ENCODE measurements around the gene SH2D3C.

Gene SH2D3C

DNA sequence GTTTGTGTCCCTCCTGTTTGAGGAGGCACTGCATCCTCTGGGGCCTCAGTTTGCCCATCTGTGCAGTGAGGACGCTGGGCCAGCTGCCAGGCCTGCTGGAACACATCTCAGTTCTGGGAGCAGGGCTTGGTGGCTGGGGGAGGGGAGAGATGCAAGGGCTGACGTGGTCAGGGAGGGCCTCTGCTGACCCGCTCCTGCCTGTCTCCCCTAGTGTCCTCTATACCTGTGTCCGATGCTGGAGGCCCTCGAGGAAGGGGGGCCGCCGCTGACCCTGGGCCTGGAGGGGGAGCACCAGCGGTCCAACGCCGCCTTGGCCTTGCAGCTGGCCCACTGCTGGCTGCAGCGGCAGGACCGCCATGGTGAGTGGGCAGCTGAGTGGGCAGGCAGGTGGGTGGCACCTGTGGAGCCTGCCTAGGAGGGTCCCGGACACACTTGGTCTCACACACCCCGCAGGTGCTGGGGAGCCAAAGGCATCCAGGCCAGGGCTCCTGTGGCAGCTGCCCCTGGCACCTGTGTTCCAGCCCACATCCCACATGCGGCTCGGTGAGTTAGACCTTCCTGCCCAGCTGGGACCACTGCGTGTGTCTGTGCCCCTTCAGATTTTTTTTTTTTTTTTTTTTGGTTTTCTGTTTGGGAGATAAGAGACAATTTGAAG is 30.0 kb upstream of the SH2D3C start:
- DNase-seq, result no peak

DNA sequence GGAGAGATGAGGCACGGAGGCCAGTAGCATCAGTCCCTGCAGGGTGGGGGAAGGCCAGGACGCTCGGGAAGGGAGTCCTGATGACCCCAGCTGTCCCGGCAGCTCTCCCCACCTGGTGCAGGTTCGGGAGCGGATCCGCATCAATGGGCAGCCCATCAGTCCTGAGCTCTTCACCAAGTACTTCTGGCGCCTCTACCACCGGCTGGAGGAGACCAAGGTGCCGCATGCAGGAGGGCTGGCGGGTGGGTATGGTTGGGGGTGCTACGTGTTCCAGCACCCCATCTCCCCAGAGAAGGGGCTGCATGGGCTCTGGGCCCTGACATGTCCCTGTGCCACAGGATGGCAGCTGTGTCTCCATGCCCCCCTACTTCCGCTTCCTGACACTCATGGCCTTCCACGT is 28.4 kb upstream of the SH2D3C start:
- no peak for DNase-seq

DNA sequence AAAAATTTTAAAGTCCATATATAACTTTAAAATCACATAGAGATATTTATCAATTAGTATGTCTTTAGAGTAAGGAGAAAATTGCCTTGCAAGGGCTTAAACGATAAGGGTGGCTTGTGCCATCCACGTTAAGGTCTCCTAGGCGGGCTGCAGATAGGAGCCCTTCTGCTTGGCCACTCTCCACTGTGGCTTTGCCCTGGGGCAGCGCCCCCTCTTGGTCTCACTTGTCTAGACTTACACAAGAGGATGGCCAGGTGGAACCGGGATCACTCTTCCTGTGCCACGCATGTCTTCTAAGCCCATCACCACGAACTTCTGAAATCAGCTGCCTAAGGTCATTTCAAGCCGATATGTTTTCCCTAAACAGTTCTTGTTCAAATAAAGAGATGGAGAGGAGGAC is 27.2 kb upstream of the SH2D3C start:
- peak; percentile 47 for DNase-seq

DNA sequence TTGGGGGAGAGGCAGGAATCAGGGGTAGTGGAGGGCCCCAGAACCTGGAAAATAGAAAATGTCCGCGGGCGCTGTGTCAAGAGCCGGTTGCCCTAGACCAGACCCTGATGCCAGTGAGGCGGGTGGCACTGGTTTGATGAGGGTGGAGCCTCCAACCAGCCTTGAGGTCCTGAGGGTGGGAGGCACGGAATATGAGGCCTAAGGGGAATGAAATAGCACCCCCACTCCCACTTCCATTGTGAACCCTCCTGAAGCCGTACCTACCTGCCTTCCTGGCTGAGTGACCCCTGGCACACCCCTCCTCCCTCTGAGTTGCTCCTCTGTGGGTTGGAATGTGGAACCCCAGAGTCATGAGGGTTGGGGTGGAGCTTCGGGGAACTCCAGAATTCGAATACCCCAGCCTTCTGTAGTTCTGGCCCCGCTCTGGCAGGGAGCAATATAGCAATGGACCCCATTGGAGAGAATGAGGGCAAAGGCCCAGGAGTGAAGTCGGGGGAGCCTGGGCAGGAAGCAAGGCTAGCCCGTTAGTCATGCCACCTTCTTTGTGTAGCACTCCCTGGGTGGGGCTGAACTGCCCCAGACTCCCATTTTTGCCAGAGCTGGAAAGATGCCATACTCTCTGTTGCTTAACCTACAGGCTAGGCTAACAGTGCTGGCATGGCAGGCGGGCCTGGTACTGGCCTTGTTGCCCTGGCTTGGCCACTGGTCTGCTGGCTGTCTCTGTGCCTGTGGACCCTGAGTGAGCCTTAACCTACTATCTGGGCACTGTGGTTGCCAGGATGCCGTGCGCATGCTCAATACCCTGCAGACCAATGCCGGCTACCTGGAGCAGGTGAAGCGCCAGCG is 25.3 kb upstream of the SH2D3C start:
- DNase-seq, result no peak

DNA sequence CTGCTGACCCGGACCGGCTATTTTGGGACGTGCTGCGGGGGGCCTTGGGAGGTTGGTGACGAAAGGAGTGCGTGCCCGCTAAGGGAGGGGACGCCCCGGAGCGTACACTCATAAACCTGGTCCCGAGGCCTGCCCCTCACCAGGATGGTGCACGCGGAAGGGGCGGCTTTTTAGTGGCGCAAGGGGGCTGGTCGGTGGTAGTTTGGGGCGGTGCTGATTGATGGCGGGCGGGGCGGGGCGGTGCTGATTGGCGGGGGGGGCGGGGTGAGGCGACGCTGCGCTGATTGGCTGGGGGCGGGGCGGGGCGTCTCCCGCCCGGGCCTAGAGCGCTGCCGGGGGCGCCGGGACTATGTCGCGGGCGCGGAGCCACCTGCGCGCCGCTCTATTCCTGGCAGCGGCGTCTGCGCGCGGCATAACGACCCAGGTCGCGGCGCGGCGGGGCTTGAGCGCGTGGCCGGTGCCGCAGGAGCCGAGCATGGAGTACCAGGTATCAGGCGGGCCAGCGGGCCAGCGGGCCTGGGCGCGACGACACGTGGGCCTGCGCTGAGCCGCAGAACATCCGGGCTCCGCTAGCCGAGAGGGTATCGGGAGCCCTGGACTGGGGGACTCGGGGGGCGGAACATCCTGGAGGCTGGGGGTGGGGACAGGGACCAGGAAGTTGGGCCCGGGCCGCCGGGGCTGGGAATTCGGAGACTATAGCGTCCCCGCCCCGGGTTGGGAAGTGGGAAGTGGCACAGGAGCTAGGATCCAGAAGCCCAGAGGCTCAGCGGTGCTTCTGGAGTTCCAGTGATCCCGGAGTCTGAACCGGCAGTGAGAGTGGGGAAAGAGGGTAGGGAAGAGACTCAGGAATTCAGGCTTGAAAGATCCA is 24.3 kb upstream of the SH2D3C start, which contains the start of gene FPGS:
TSS of gene FPGS (plus strand) at position 307 of the 868 bp plus-strand sequence. CDS start at position 350, 43 bp downstream.
- DNase-seq, result peak; percentile 86

DNA sequence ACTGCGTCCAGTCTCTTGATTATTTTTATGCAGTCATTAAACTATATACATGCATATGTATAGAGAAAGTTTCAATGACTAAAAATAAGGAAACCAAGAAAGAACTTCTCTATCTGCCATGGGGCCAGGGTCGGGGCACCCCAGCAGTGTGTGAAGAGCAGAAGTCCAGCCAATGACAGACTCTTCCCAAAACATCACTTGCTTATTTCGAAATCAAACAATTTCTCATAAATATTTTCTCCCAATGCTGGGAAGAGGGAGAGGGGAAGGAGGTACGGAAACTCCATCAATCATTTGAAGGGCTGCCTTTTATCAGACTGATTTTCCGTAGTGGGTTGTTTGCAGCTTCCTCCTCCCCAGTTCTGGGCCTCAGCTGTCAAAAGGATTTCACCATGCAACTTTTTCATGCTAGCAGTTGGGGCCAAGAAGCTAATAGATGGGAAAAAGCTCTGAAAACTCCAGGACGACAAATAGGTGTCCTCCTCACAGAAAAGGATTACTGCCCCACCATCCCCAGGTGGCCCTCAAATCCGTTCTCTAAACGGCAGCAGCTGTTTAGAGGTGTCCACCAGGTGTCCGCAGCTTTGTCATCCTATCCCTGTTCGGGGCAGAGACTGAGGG is 23.6 kb upstream of the SH2D3C start:
- DNase-seq, result no peak

DNA sequence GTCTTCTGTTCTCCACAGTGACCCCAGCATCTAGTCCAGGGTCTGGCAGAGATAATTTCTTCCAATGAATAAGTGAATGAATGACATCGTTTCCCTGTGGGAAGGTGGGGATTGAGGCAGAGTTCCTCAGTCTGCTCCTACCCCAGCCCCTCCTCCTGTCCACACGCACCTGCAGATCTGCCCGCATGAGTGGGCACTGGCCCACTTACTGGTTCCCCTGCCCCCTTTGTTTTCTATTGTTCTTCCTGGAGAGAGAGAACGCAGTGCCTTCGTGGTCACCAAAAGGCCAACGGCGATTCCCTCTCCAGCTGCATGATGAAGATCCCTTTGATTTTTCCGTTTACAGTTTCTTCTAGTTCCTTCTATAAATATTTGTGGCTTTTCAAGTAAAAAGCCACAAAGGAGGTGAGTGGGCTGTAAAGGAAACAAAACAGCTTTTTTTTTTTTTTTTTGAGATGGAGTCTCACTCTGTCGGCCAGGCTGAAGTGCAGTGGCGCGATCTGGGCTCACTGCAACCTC is 18.4 kb upstream of the SH2D3C start:
- no peak for DNase-seq

DNA sequence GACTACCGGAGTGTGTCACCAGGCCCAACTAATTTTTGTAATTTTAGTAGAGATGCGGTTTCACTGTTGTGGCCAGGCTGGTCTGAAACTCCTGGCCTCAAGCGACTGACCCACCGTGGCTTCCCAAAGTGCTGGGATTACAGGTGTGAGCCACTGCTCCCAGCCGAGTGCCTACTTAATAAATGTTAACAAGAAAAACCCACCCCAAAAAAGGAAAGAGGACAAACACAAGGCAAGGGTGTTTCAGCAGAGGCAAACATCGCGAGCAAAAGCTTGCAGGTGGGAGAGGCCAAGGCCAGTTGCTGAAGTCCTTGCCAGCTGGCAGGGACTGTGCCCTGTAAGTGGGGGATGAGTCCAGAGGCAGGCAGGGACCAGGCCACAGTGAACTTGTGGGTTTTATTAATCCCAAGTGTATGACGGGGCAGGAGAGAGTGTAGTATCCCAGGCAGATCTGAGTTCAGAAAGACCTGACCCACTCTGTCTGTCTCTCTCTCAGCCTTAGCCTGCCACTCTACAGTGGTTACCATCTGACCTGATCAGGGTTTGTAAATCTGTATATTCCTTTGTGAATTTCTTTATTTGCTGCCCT is 17.9 kb upstream of the SH2D3C start:
- DNase-seq, result no peak

DNA sequence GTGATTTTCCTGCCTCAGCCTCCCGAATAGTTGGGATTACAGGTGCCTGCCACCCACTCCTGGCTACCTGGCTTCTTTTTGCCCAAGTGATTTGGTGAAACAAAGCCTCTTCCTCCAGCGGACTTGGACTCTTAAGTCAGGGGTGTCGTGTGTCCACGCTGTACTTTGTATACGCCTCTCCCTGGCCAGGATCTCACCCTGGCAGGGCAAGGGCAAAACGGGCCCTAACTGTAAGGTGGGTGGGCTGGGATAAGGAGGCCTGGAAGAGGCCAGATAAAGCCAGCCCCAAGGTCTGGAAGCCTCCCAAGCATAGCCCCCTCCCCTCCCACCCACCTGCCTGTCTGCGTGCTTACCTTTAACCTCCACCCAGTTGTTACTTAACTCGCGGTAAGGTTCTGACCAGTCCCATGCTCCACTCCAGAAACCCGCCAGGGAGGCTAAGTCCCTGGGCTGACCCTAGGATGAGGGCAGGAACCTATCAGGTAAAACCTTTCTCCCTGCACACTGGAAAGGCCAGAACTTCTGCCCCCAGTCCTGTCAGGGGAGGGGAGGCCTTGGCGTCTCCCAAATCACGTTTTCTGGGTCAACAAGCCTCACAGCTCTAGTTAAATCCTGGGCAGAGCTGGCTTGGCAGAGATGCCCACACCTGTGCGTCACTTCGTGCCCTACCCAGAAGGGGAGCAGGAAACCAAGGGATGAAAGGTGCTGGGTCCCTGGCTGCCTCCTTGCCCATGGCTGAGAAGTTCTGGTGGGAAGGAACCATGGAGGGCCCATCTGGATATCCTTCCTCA is 15.7 kb upstream of the SH2D3C start:
- DNase-seq, result no peak

DNA sequence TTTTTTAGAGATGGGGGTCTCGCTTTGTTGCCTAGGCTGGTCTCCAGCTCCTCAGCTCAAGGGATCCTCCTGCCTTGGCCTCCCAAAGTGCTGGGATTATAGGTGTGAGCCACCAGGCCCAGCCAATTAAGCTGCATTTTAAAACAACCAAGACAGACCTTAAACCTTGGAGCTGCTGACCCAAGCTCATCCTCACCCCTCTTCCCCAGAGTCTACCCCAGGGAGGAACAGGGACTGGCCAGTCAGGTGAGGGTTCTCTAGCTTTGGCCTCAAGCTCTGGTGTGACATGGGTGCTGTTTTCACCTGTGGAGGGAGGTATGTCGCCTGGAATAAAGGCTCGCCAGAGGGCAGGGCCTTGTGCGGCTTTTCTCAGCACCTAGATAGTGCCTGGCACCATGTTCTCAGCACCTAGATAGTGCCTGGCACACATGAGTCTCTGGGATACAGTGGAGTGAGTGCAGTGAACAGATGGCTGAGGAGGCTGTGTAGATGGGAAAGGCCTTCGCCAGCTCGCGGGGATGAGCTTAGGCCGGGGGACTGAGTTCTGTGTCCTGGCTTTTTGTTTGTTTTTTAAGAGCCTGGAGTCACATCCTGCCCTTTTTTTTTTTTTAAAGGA is 14.7 kb upstream of the SH2D3C start:
- no peak for DNase-seq

DNA sequence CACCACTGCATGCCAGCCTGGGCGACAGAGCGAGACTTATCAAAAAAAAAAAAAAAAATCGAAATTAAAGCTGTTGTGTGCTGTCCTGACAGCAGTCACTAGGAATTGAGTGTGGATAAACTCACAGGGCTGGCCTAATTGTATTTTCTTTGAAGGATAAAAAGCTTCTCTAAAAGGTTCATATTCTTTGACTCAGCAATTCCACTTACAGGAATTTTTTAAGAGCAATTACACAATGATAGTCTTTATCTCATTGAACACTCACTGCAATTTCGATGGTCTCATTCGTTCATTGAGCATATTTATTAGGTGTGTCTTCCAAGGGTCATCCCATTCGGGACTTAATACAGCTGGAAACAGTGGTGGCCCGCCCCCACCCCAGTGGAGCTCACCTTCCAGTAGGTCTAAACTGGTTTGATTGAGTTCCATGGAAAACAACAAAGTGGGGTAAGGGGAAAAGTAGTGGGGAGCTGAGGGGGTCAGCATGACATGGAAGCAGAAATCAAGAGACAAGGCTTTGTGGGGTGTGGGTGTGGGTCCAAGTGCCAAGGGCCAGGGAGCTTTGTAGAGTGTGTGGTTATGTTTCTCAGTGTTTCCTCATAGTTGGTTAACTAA is 14.1 kb upstream of the SH2D3C start:
- no peak for DNase-seq

DNA sequence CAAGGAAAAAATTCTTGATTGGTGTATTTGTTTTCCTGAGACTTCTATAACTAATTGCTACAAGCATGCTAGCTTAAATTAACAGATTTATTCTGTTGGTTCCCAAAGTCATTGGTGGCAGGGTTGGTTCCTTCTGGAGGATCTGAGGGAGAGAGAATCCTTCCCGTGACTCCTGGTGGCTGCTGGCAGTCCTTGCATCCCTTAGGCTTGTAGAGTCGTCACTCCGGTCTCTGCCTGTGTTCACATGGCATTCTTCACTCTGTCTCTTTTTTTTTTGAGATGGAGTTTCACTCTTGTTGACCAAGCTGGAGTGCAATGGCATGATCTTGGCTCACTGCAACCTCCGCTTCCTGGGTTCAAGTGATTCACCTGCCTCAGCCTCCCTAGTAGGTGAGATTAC is 12.6 kb upstream of the SH2D3C start:
- DNase-seq, result no peak

DNA sequence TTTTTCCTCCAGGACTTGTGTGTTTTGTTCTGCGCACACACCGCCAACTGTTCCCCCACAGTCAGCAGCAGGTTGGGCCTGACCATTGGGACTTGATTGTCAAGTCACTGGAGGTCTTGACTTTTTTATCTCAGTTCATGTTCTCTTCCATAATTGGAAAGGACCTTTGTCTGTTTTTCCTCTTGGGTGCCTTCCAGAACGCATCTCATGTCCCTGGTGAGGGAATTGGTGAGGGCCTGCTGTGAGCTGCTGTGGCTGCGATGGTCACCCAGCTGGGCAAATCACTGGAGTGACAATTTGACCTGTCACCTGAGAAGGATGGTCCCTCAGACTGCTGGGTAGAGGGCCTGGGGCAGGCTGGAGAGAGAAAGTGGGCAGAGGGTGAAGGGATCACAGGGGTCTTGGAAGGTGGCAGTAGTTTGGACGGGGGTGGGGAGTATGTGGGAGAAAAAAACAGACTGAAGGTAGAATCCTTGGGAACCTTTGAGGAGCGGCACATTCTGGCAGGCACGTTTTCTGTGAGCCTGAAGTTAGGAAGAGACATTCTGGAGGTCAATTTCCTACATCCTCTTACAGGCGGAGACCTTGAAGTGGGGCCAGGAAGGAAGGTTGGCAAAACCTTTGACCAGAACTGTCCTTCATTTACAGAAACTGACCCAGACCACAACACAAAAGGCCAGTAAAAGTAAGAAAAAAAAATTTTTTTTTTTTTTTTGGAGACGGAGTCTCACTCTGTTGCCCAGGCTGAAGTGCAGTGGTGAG is 11.8 kb upstream of the SH2D3C start:
- no peak for DNase-seq

DNA sequence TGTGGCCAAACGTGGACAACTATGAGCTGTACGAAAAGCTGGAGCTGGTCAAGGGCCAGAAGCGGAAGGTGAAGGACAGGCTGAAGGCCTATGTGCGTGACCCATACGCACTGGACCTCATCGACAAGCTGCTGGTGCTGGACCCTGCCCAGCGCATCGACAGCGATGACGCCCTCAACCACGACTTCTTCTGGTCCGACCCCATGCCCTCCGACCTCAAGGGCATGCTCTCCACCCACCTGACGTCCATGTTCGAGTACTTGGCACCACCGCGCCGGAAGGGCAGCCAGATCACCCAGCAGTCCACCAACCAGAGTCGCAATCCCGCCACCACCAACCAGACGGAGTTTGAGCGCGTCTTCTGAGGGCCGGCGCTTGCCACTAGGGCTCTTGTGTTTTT is 10.7 kb upstream of the SH2D3C start:
- DNase-seq, result no peak

DNA sequence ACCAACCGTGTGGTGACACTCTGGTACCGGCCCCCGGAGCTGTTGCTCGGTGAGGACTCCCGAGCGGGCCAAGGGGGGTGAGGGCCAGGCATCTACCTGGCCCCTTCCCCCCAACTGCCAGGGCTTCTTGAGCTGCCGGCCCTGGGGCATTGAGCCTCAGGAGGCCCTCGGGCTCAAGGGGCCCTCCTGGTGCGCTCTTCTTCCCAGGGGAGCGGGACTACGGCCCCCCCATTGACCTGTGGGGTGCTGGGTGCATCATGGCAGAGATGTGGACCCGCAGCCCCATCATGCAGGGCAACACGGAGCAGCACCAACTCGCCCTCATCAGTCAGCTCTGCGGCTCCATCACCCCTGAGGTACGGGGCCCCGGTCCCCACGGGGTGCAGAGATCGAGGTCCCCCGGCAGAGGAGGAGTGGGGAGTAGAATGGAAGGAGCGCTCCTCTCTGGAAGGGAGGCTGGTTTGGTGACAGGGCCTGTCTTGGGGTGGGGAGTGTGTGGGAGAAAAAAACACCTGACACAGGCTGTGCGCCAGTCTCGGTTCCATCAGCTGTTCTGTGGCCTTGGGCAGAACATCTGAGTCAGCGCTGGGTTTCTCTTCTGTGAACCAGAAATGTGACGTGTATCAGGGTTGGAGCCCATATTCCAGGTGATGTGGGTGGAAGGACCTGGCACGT is 10.0 kb upstream of the SH2D3C start:
- no peak for DNase-seq

DNA sequence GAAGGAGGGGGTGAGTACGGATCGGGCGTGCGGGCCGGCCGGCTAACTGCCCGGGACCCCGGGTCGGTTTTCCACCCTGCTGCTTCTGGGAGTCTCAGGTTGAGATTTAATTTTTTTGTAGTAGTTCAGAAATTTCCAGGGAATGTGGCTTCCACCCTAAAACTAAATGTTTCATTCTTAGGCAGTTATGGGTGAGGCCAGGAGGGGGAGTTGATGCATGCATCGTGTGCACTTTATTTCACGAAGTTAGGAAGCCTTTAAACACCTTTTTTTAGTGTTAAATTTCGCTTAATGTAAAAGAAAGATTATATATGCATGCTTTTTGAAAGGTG is 8.3 kb upstream of the SH2D3C start:
- no peak for DNase-seq

DNA sequence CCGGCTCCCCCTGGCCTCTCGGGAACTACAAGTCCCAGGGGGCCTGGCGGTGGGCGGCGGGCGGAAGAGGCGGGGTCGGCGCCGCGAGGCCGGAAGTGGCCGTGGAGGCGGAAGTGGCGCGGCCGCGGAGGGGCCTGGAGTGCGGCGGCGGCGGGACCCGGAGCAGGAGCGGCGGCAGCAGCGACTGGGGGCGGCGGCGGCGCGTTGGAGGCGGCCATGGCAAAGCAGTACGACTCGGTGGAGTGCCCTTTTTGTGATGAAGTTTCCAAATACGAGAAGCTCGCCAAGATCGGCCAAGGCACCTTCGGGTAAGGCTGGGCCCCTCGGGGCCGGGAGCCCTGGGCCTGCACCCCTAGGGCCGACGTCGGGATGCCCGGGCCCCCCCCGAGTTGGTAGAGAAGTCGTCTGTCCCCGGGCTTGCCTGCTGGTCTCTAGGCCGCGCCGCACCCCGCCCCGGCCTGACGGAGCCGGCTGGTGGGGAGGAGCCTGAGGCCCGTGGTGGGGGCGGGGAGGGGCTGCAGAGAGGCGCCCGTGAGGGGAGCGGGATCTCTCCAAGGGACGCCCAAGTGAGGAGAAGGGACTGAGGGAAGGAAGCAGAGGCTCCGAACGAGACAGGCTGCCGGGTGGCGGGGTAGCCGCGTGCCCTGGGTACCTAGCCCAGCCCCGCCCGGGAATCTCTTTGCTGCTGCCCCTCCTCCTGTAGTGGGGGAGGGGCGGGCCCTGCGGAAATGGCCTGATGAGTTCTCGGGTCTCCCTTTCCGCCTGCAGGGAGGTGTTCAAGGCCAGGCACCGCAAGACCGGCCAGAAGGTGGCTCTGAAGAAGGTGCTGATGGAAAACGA is 7.7 kb upstream of the SH2D3C start, which contains the start of gene CDK9:
TSS of gene CDK9 (plus strand) at position 102 of the 840 bp plus-strand sequence. CDS start at position 217, 115 bp downstream.
- peak; percentile 94 for DNase-seq

All from CD4-positive, alpha-beta T cell treated with Interleukin-21 for 1 hour (primary cell).